WTC11 (cell line): Measurements from ENCODE around the gene RPS29. TPM values are rescaled to one million over a fixed set of nuclear protein-coding genes. Genes with fewer than 3 reads are reported as not detected.
A peak's percentile ranks its signal among the peaks of the same experiment; 100 is the strongest.

Experiments
- ATAC-seq: fragments of 200-7000 bp; cut with Tn5 transposase; 2 replicates; pipeline ENCODE4 v1.10.0; 2021; ENCODE audit warnings: mild to moderate bottlenecking, moderate library complexity
- CTCF ChIA-PET: fragments of 300-600 bp; sonication (Branson Sonifier 250); formaldehyde crosslinking; loops from one replicate; lab custom pipeline; 2021; ENCODE audit warnings: antibody characterized with exemption; lab: Charles Lee
- POLR2A ChIA-PET: fragments of 350-600 bp; sonication (Branson Sonifier 250); formaldehyde crosslinking; loops from one replicate; lab custom pipeline; 2021; ENCODE audit warnings: antibody characterized with exemption; lab: Charles Lee
- DNase-seq: peaks from one replicate; pipeline ENCODE4 v3.0.0; 2021; ENCODE audit warnings: low spot score
- H3K27ac Mint-ChIP-seq: 2 replicates; pipeline ENCODE4 v1.8.0; 2021; ENCODE audit warnings: mixed read lengths
- H3K27me3 Mint-ChIP-seq: 2 replicates; pipeline ENCODE4 v1.8.0; 2021; ENCODE audit warnings: low read depth, mild to moderate bottlenecking, moderate library complexity, mixed read lengths
- H3K36me3 Mint-ChIP-seq: 2 replicates; pipeline ENCODE4 v1.8.0; 2021; ENCODE audit warnings: mixed read lengths
- H3K4me1 Mint-ChIP-seq: 2 replicates; pipeline ENCODE4 v1.8.0; 2022; ENCODE audit warnings: mixed read lengths
- H3K4me3 Mint-ChIP-seq: 2 replicates; pipeline ENCODE4 v1.8.0; 2021; ENCODE audit warnings: mild to moderate bottlenecking, moderate library complexity, mixed read lengths
- H3K9me3 Mint-ChIP-seq: 2 replicates; pipeline ENCODE4 v1.8.0; 2021; ENCODE audit warnings: mixed read lengths
- ATF1 ChIP-seq: sonication (generic); formaldehyde crosslinking; IDR thresholded peaks from 2 replicates; pipeline ENCODE4 v1.8.1; 2023; ENCODE audit warnings: mild to moderate bottlenecking, moderate library complexity, missing genetic modification reagents
- CREB1 ChIP-seq: sonication (generic); formaldehyde crosslinking; IDR thresholded peaks from 2 replicates; pipeline ENCODE4 v1.8.0; 2023; ENCODE audit warnings: mild to moderate bottlenecking, missing genetic modification reagents
- E2F1 ChIP-seq: sonication (generic); formaldehyde crosslinking; IDR thresholded peaks from 2 replicates; pipeline ENCODE4 v1.8.0; 2022; ENCODE audit warnings: mild to moderate bottlenecking, missing genetic modification reagents
- EMX1 ChIP-seq: fragments of 250-450 bp; sonication (Bioruptor Pico); IDR thresholded peaks from 2 replicates; pipeline ENCODE4 v1.8.0; 2021; ENCODE audit warnings: mild to moderate bottlenecking
- FOXJ3 ChIP-seq: sonication (generic); formaldehyde crosslinking; IDR thresholded peaks from 2 replicates; pipeline ENCODE4 v1.9.0; 2021; ENCODE audit warnings: missing genetic modification reagents, mild to moderate bottlenecking, borderline replicate concordance
- JUN ChIP-seq: sonication (generic); formaldehyde crosslinking; IDR thresholded peaks from 2 replicates; pipeline ENCODE4 v1.8.0; 2023; ENCODE audit warnings: mild to moderate bottlenecking, missing genetic modification reagents
- MYBL2 ChIP-seq: sonication (generic); formaldehyde crosslinking; IDR thresholded peaks from 2 replicates; pipeline ENCODE4 v1.8.1; 2023; ENCODE audit warnings: mild to moderate bottlenecking, moderate library complexity, missing genetic modification reagents
- NR1H2 ChIP-seq: sonication (generic); formaldehyde crosslinking; IDR thresholded peaks from 2 replicates; pipeline ENCODE4 v1.9.0; 2021; ENCODE audit warnings: mild to moderate bottlenecking, moderate library complexity, missing genetic modification reagents
- PREB ChIP-seq: sonication (generic); formaldehyde crosslinking; IDR thresholded peaks from 2 replicates; pipeline ENCODE4 v1.8.1; 2022; ENCODE audit warnings: mild to moderate bottlenecking, missing genetic modification reagents, moderate library complexity, borderline replicate concordance
- SMAD3 ChIP-seq: sonication (generic); formaldehyde crosslinking; IDR thresholded peaks from 2 replicates; pipeline ENCODE4 v1.8.0; 2022; ENCODE audit warnings: missing genetic modification reagents, mild to moderate bottlenecking, borderline replicate concordance
- SOX15 ChIP-seq: fragments of 250-450 bp; sonication (Bioruptor Pico); IDR thresholded peaks from 2 replicates; pipeline ENCODE4 v1.9.0; 2021; ENCODE audit warnings: mild to moderate bottlenecking
- SP1 ChIP-seq: sonication (generic); formaldehyde crosslinking; conservative IDR thresholded peaks from 2 replicates; pipeline ENCODE4 v1.8.1; 2022; ENCODE audit warnings: missing genetic modification reagents
- TEAD4 ChIP-seq: sonication (generic); formaldehyde crosslinking; IDR thresholded peaks from 2 replicates; pipeline ENCODE4 v1.8.0; 2022; ENCODE audit warnings: mild to moderate bottlenecking, missing genetic modification reagents
- USF2 ChIP-seq: sonication (generic); formaldehyde crosslinking; IDR thresholded peaks from 2 replicates; pipeline ENCODE4 v1.8.1; 2023; ENCODE audit warnings: mild to moderate bottlenecking, missing genetic modification reagents, moderate library complexity
- ZBTB21 ChIP-seq: sonication (generic); formaldehyde crosslinking; IDR thresholded peaks from 2 replicates; pipeline ENCODE4 v1.8.1; 2023; ENCODE audit warnings: mild to moderate bottlenecking, missing genetic modification reagents, borderline replicate concordance
- ZBTB43 ChIP-seq: sonication (generic); formaldehyde crosslinking; IDR thresholded peaks from 2 replicates; pipeline ENCODE4 v1.8.1; 2023; ENCODE audit warnings: mild to moderate bottlenecking, missing genetic modification reagents
- ZNF317 ChIP-seq: sonication (generic); formaldehyde crosslinking; IDR thresholded peaks from 2 replicates; pipeline ENCODE4 v1.8.1; 2023; ENCODE audit warnings: low read depth, mild to moderate bottlenecking, moderate library complexity, missing genetic modification reagents, borderline replicate concordance
- ZNF416 ChIP-seq: fragments of 250-450 bp; sonication (Bioruptor Pico); IDR thresholded peaks from 2 replicates; pipeline ENCODE4 v1.9.0; 2021; ENCODE audit warnings: mild to moderate bottlenecking, inconsistent platforms
- total RNA-seq: library from RNA; stranded (reverse); gene quantifications from 3 replicates; pipeline ENCODE4 v1.2.3, GENCODE V29; 2021
- TF ChIP-seq, protein P1 (sequence below): sonication (generic); formaldehyde crosslinking; IDR thresholded peaks from 2 replicates; pipeline ENCODE4 v1.8.0; 2022; ENCODE audit warnings: missing genetic modification reagents
- TF ChIP-seq, protein P2 (sequence below): fragments of 250-450 bp; sonication (Bioruptor Pico); IDR thresholded peaks from 2 replicates; pipeline ENCODE4 v1.9.0; 2021; ENCODE audit warnings: moderate library complexity, mild to moderate bottlenecking, inconsistent platforms, borderline replicate concordance
- TF ChIP-seq, protein P3 (sequence below): sonication (generic); formaldehyde crosslinking; conservative IDR thresholded peaks from 2 replicates; pipeline ENCODE4 v1.8.1; 2023; ENCODE audit warnings: mild to moderate bottlenecking, low read depth, missing genetic modification reagents, moderate library complexity

The RPS29 gene
- total RNA-seq, 1 experiment from 2014 or later: 2,168 TPM

- CTCF ChIA-PET: interaction anchor here (1.6 to 1.8 kb wide), 2 partner anchors 48 to 84 kb away, joined by 6 to 8 read pairs; no protein-coding TSS in a partner anchor
- DNase-seq (no peak), ATAC-seq (peak; percentile 51)
- TF ChIP-seq, protein P1, sequence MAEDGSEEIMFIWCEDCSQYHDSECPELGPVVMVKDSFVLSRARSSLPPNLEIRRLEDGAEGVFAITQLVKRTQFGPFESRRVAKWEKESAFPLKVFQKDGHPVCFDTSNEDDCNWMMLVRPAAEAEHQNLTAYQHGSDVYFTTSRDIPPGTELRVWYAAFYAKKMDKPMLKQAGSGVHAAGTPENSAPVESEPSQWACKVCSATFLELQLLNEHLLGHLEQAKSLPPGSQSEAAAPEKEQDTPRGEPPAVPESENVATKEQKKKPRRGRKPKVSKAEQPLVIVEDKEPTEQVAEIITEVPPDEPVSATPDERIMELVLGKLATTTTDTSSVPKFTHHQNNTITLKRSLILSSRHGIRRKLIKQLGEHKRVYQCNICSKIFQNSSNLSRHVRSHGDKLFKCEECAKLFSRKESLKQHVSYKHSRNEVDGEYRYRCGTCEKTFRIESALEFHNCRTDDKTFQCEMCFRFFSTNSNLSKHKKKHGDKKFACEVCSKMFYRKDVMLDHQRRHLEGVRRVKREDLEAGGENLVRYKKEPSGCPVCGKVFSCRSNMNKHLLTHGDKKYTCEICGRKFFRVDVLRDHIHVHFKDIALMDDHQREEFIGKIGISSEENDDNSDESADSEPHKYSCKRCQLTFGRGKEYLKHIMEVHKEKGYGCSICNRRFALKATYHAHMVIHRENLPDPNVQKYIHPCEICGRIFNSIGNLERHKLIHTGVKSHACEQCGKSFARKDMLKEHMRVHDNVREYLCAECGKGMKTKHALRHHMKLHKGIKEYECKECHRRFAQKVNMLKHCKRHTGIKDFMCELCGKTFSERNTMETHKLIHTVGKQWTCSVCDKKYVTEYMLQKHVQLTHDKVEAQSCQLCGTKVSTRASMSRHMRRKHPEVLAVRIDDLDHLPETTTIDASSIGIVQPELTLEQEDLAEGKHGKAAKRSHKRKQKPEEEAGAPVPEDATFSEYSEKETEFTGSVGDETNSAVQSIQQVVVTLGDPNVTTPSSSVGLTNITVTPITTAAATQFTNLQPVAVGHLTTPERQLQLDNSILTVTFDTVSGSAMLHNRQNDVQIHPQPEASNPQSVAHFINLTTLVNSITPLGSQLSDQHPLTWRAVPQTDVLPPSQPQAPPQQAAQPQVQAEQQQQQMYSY: no peak
- TF ChIP-seq SMAD3 (no peak), EMX1 (CRISPR knock-in tag) (no peak), ZBTB43 (CRISPR knock-in tag) (no peak), PREB (no peak), SOX15 (CRISPR knock-in tag) (no peak), ZNF416 (CRISPR knock-in tag) (no peak), ZBTB21 (no peak), NR1H2 (CRISPR knock-in tag) (no peak), SP1 (no peak)
- TF ChIP-seq, protein P2, sequence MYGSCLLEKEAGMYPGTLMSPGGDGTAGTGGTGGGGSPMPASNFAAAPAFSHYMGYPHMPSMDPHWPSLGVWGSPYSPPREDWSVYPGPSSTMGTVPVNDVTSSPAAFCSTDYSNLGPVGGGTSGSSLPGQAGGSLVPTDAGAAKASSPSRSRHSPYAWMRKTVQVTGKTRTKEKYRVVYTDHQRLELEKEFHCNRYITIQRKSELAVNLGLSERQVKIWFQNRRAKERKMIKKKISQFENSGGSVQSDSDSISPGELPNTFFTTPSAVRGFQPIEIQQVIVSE (CRISPR knock-in tag): no peak
- Mint-ChIP-seq H3K9me3 (peaks cover 26% of the 10 kb centered on the region), H3K4me3 (no peak overlapping the region), H3K4me1 (peaks cover 26% of the 10 kb centered on the region), H3K27ac (no peak overlapping the region), H3K36me3 (peaks cover 18% of the 10 kb centered on the region), H3K27me3 (no peaks in the 10 kb centered on the region; the same call in 1 of the 2 replicates)
- POLR2A ChIA-PET: interaction anchor here (0.5 kb wide), 1 partner anchor 24 kb away, joined by 3 read pairs; no protein-coding TSS in a partner anchor
Measured at GRCh38 chr14:49545716-49546115, 40.5 kb downstream of the RPS29 start.

DNA sequence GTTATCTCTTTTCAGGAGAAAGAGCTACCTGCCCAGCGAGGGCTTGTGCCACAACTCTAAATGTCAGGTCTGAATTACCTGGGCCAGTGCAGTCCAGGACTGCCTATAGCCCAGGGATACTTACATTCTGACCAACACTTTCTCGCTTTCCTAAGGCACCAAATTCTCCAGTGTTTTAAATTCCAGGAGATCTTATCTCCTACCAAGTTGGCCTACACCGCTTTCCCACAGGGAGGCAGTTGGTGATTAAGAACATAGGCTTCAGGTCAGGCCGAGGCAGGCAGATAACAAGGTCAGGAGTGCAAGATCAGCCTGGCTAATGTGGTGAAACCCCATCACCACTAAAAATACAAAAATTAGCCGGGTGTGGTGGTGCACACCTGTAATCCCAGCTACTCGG is 41.1 kb downstream of the RPS29 start:
- no peak overlapping the region for H3K27ac Mint-ChIP-seq
- CTCF ChIA-PET: interaction anchor here (0.5 to 1.8 kb wide), 4 partner anchors 18 to 96 kb away, joined by 3 to 8 read pairs (median 4); no protein-coding TSS in a partner anchor
- DNase-seq: no peak

GRCh38 chr14:49541049-49541448 is 45.1 kb downstream of the RPS29 start:
- ATAC-seq: no peak
- TF ChIP-seq, protein P3, sequence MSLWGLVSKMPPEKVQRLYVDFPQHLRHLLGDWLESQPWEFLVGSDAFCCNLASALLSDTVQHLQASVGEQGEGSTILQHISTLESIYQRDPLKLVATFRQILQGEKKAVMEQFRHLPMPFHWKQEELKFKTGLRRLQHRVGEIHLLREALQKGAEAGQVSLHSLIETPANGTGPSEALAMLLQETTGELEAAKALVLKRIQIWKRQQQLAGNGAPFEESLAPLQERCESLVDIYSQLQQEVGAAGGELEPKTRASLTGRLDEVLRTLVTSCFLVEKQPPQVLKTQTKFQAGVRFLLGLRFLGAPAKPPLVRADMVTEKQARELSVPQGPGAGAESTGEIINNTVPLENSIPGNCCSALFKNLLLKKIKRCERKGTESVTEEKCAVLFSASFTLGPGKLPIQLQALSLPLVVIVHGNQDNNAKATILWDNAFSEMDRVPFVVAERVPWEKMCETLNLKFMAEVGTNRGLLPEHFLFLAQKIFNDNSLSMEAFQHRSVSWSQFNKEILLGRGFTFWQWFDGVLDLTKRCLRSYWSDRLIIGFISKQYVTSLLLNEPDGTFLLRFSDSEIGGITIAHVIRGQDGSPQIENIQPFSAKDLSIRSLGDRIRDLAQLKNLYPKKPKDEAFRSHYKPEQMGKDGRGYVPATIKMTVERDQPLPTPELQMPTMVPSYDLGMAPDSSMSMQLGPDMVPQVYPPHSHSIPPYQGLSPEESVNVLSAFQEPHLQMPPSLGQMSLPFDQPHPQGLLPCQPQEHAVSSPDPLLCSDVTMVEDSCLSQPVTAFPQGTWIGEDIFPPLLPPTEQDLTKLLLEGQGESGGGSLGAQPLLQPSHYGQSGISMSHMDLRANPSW (CRISPR knock-in tag): no peak
- TF ChIP-seq USF2 (CRISPR knock-in tag) (no peak), E2F1 (no peak), ATF1 (no peak), TEAD4 (CRISPR knock-in tag) (no peak), ZNF317 (CRISPR knock-in tag) (no peak), FOXJ3 (CRISPR knock-in tag) (no peak), JUN (CRISPR knock-in tag) (no peak), MYBL2 (CRISPR knock-in tag) (no peak)

More for the DNA sequence above, 41.1 kb downstream of the RPS29 start:
- Mint-ChIP-seq H3K27me3 (no peaks in the 10 kb centered on the region; the same call in 1 of the 2 replicates), H3K9me3 (peaks cover 33% of the 10 kb centered on the region), H3K36me3 (peaks cover 23% of the 10 kb centered on the region), H3K4me3 (no peak overlapping the region), H3K4me1 (peaks cover 21% of the 10 kb centered on the region)
- TF ChIP-seq CREB1 (CRISPR knock-in tag): no peak
- ATAC-seq: no peak
- POLR2A ChIA-PET: no interaction called here

More at GRCh38 chr14:49541049-49541448, 45.1 kb downstream of the RPS29 start:
- POLR2A ChIA-PET: interaction anchor here (1.0 kb wide), 1 partner anchor 9 kb away, joined by 3 read pairs; no protein-coding TSS in a partner anchor
- Mint-ChIP-seq H3K9me3 (peaks cover 34% of the 10 kb centered on the region), H3K27ac (no peak overlapping the region), H3K36me3 (peaks cover 29% of the 10 kb centered on the region), H3K4me3 (no peak overlapping the region), H3K27me3 (no peaks in the 10 kb centered on the region; the same call in 1 of the 2 replicates), H3K4me1 (peaks cover 4% of the 10 kb centered on the region)
- DNase-seq: no peak
- CTCF ChIA-PET: no interaction called here
